ENCODE data around the gene KLRG1. TPM values are rescaled to one million over a fixed set of nuclear protein-coding genes. Genes with fewer than 3 reads are reported as not detected.

KLRG1 gene
- total RNA-seq, 1 donor from 2014 or later, result 3.7 TPM

GRCh38 chr12:8980137-8980536, 9.2 kb upstream of the KLRG1 start:
- Histone ChIP-seq H3K4me3 (no peak overlapping the region), H3K9me3 (no peaks in the 10 kb centered on the region), H3K4me1 (no peaks in the 10 kb centered on the region), H3K27me3 (no peaks in the 10 kb centered on the region), H3K27ac (no peak overlapping the region), H3K36me3 (no peaks in the 10 kb centered on the region)
- intact Hi-C loops (cut with DNase I), result no loop called here
- DNase-seq (ENCODE audit: extremely low spot score in 2 of 2), result no peak
- TF ChIP-seq POLR2A (IDR thresholded peaks at IDR 0.05), result no peak
- TF ChIP-seq CTCF (IDR thresholded peaks at IDR 0.05), result no peak
- no peak for TF ChIP-seq POLR2AphosphoS5 (IDR thresholded peaks at IDR 0.05; ENCODE audit: insufficient read depth in 1 of 2, low read depth in 1 of 2)

GRCh38 chr12:8985213-8985754, 4.1 kb upstream of the KLRG1 start:
- DNase-seq (ENCODE audit: extremely low spot score in 2 of 2), result no peak
- intact Hi-C loops (cut with DNase I), result no loop called here

GRCh38 chr12:8987163-8987562, 2.2 kb upstream of the KLRG1 start:
- intact Hi-C loops (cut with DNase I), result no loop called here
- Histone ChIP-seq H3K36me3 (no peaks in the 10 kb centered on the region), H3K27ac (no peak overlapping the region), H3K4me3 (no peak overlapping the region), H3K9me3 (no peaks in the 10 kb centered on the region), H3K27me3 (no peaks in the 10 kb centered on the region), H3K4me1 (no peaks in the 10 kb centered on the region)
- DNase-seq (ENCODE audit: extremely low spot score in 2 of 2), result no peak
- TF ChIP-seq POLR2A (IDR thresholded peaks at IDR 0.05) (no peak), CTCF (IDR thresholded peaks at IDR 0.05) (no peak), POLR2AphosphoS5 (IDR thresholded peaks at IDR 0.05; ENCODE audit: insufficient read depth in 1 of 2, low read depth in 1 of 2) (no peak)

More at GRCh38 chr12:8985213-8985754, 4.1 kb upstream of the KLRG1 start:
- no peaks in the 10 kb centered on the region for H3K9me3 ChIP-seq
- no peak overlapping the region for H3K27ac ChIP-seq
- no peak for TF ChIP-seq POLR2AphosphoS5 (IDR thresholded peaks at IDR 0.05; ENCODE audit: insufficient read depth in 1 of 2, low read depth in 1 of 2)
- no peak for TF ChIP-seq CTCF (IDR thresholded peaks at IDR 0.05)
- no peak for TF ChIP-seq POLR2A (IDR thresholded peaks at IDR 0.05)
- no peak overlapping the region for H3K4me3 ChIP-seq
- H3K4me1 ChIP-seq, result no peaks in the 10 kb centered on the region
- no peaks in the 10 kb centered on the region for H3K36me3 ChIP-seq
- H3K27me3 ChIP-seq, result no peaks in the 10 kb centered on the region

GRCh38 chr12:8987685-8988084, 1.7 kb upstream of the KLRG1 start:
- intact Hi-C loops (cut with DNase I), result no loop called here
- Histone ChIP-seq H3K27me3 (no peaks in the 10 kb centered on the region), H3K4me3 (no peak overlapping the region), H3K27ac (no peak overlapping the region), H3K36me3 (no peaks in the 10 kb centered on the region), H3K4me1 (no peaks in the 10 kb centered on the region), H3K9me3 (no peaks in the 10 kb centered on the region)
- no peak for DNase-seq (ENCODE audit: extremely low spot score in 2 of 2)
- TF ChIP-seq POLR2AphosphoS5 (IDR thresholded peaks at IDR 0.05; ENCODE audit: insufficient read depth in 1 of 2, low read depth in 1 of 2) (no peak), POLR2A (IDR thresholded peaks at IDR 0.05) (no peak)

- intact Hi-C loops (cut with DNase I), result no loop called here
- no peak overlapping the region for H3K4me3 ChIP-seq
- H3K4me1 ChIP-seq, result no peaks in the 10 kb centered on the region
- no peaks in the 10 kb centered on the region for H3K36me3 ChIP-seq
- no peak for DNase-seq (ENCODE audit: extremely low spot score in 2 of 2)
- H3K27me3 ChIP-seq, result no peaks in the 10 kb centered on the region
- TF ChIP-seq POLR2AphosphoS5 (IDR thresholded peaks at IDR 0.05; ENCODE audit: insufficient read depth in 1 of 2, low read depth in 1 of 2), result no peak
- no peak for TF ChIP-seq CTCF (IDR thresholded peaks at IDR 0.05)
- TF ChIP-seq POLR2A (IDR thresholded peaks at IDR 0.05), result no peak
- no peaks in the 10 kb centered on the region for H3K9me3 ChIP-seq
- no peak overlapping the region for H3K27ac ChIP-seq
Observed at GRCh38 chr12:8991371-8992345, 2.3 kb downstream of the KLRG1 start.
